ENCODE measurements around the gene CACNB2.

- TF ChIP-seq, protein P1, sequence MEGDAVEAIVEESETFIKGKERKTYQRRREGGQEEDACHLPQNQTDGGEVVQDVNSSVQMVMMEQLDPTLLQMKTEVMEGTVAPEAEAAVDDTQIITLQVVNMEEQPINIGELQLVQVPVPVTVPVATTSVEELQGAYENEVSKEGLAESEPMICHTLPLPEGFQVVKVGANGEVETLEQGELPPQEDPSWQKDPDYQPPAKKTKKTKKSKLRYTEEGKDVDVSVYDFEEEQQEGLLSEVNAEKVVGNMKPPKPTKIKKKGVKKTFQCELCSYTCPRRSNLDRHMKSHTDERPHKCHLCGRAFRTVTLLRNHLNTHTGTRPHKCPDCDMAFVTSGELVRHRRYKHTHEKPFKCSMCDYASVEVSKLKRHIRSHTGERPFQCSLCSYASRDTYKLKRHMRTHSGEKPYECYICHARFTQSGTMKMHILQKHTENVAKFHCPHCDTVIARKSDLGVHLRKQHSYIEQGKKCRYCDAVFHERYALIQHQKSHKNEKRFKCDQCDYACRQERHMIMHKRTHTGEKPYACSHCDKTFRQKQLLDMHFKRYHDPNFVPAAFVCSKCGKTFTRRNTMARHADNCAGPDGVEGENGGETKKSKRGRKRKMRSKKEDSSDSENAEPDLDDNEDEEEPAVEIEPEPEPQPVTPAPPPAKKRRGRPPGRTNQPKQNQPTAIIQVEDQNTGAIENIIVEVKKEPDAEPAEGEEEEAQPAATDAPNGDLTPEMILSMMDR (IDR thresholded peaks at IDR 0.05), result no peak
- TF ChIP-seq POLR2A (IDR thresholded peaks at IDR 0.05), result no peak
Observed at GRCh38 chr10:18400906-18401245, 260.7 kb downstream of the CACNB2 start.
